Measurements from ENCODE around the gene CTR9.

The CTR9 gene

GRCh38 chr11:10750838-10751580 is at the start of gene CTR9:
Gene CTR9 (plus strand): TSS chr11:10751246. CDS start chr11:10751413, 167 bp downstream.
- peak; percentile 90 for DNase-seq

- DNase-seq, result no peak
Observed at GRCh38 chr11:10701982-10702381, 49.1 kb upstream of the CTR9 start.

- DNase-seq, result no peak
Observed at GRCh38 chr11:10708131-10708530, 42.9 kb upstream of the CTR9 start.

- DNase-seq, result no peak
Observed at GRCh38 chr11:10709299-10710086, 41.6 kb upstream of the CTR9 start.

GRCh38 chr11:10715571-10715970 is 35.5 kb upstream of the CTR9 start:
- DNase-seq, result no peak

- DNase-seq, result no peak
Observed at GRCh38 chr11:10716122-10716521, 34.9 kb upstream of the CTR9 start.

GRCh38 chr11:10716543-10717259 is 34.3 kb upstream of the CTR9 start:
- no peak for DNase-seq

GRCh38 chr11:10719616-10720015 is 31.4 kb upstream of the CTR9 start:
- no peak for DNase-seq

- no peak for DNase-seq
Observed at GRCh38 chr11:10720881-10721376, 30.1 kb upstream of the CTR9 start.

GRCh38 chr11:10722307-10722706 is 28.7 kb upstream of the CTR9 start:
- DNase-seq, result no peak

GRCh38 chr11:10725114-10725906 is 25.7 kb upstream of the CTR9 start:
- no peak for DNase-seq

GRCh38 chr11:10725907-10726253 is 25.2 kb upstream of the CTR9 start:
- no peak for DNase-seq

GRCh38 chr11:10727146-10727851 is 23.7 kb upstream of the CTR9 start:
- DNase-seq, result no peak

GRCh38 chr11:10728154-10728553 is 22.9 kb upstream of the CTR9 start:
- DNase-seq, result no peak

GRCh38 chr11:10728789-10729472 is 22.1 kb upstream of the CTR9 start:
- no peak for DNase-seq

- no peak for DNase-seq
Observed at GRCh38 chr11:10730151-10730550, 20.9 kb upstream of the CTR9 start.

GRCh38 chr11:10731064-10731680 is 19.9 kb upstream of the CTR9 start:
- DNase-seq, result no peak

GRCh38 chr11:10735481-10736475 is 15.3 kb upstream of the CTR9 start:
- DNase-seq, result peak; percentile 71

GRCh38 chr11:10742460-10743208 is 8.4 kb upstream of the CTR9 start:
- no peak for DNase-seq

Measured in NCI-H510A (cell line).